ENCODE measurements around the gene PIGV.
"Not testable (repeated sequence)": the region's sequence is repeated elsewhere in the genome, so short reads cannot be mapped to it uniquely, and the experiment has no call there.

Gene PIGV

GRCh38 chr1:26831059-26831458 lies 43.3 kb downstream of the PIGV start:
- TF ChIP-seq, protein P1, sequence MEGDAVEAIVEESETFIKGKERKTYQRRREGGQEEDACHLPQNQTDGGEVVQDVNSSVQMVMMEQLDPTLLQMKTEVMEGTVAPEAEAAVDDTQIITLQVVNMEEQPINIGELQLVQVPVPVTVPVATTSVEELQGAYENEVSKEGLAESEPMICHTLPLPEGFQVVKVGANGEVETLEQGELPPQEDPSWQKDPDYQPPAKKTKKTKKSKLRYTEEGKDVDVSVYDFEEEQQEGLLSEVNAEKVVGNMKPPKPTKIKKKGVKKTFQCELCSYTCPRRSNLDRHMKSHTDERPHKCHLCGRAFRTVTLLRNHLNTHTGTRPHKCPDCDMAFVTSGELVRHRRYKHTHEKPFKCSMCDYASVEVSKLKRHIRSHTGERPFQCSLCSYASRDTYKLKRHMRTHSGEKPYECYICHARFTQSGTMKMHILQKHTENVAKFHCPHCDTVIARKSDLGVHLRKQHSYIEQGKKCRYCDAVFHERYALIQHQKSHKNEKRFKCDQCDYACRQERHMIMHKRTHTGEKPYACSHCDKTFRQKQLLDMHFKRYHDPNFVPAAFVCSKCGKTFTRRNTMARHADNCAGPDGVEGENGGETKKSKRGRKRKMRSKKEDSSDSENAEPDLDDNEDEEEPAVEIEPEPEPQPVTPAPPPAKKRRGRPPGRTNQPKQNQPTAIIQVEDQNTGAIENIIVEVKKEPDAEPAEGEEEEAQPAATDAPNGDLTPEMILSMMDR (IDR thresholded peaks at IDR 0.05; ENCODE audit: insufficient read depth, low read depth, low read length, missing control alignments): no peak
- no peak overlapping the region for H3K4me3 ChIP-seq (ENCODE audit: low read depth, low read length)
- no peak for DNase-seq (ENCODE audit: low read depth)

- no peak for DNase-seq (ENCODE audit: low read depth)
- no peak overlapping the region for H3K4me3 ChIP-seq (ENCODE audit: low read depth, low read length)
- TF ChIP-seq, protein P1 (IDR thresholded peaks at IDR 0.05; ENCODE audit: insufficient read depth, low read depth, low read length, missing control alignments): no peak
Observed at GRCh38 chr1:26831546-26832248, 43.9 kb downstream of the PIGV start.

- H3K4me3 ChIP-seq (ENCODE audit: low read depth, low read length): no peak overlapping the region
- no peak for DNase-seq (ENCODE audit: low read depth)
- TF ChIP-seq, protein P1 (IDR thresholded peaks at IDR 0.05; ENCODE audit: insufficient read depth, low read depth, low read length, missing control alignments): no peak
Observed at GRCh38 chr1:26832249-26832960, 44.7 kb downstream of the PIGV start.

GRCh38 chr1:26833432-26834405 lies 46.0 kb downstream of the PIGV start:
- peak; percentile 97 for DNase-seq (ENCODE audit: low read depth)
- peak overlapping the region; percentile 12; the same call in 1 of the 2 replicates for H3K4me3 ChIP-seq (ENCODE audit: low read depth, low read length)
- TF ChIP-seq, protein P1 (IDR thresholded peaks at IDR 0.05; ENCODE audit: insufficient read depth, low read depth, low read length, missing control alignments): peak; percentile 35

DNA sequence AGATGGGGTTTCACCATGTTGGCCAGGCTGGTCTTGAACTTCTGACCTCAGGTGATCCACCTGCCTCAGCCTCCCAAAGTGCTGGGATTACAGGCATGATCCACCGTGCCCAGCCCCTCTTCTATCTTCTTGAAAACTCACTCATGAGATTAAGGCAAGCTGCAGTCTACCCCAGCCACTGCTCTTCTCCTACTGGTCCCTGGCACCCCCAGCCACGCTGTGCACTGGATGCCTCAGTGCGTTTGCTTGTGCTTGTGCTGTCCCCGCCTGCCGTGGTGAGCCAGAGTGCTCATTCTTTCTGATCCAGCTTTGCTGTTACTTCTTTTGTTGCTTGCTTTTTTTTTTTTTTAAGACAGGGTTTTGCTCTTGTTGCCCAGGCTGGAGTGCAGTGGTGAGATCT lies 49.9 kb downstream of the PIGV start:
- not testable (repeated sequence) for H3K4me3 ChIP-seq (ENCODE audit: low read depth, low read length); DNase-seq (ENCODE audit: low read depth)

DNA sequence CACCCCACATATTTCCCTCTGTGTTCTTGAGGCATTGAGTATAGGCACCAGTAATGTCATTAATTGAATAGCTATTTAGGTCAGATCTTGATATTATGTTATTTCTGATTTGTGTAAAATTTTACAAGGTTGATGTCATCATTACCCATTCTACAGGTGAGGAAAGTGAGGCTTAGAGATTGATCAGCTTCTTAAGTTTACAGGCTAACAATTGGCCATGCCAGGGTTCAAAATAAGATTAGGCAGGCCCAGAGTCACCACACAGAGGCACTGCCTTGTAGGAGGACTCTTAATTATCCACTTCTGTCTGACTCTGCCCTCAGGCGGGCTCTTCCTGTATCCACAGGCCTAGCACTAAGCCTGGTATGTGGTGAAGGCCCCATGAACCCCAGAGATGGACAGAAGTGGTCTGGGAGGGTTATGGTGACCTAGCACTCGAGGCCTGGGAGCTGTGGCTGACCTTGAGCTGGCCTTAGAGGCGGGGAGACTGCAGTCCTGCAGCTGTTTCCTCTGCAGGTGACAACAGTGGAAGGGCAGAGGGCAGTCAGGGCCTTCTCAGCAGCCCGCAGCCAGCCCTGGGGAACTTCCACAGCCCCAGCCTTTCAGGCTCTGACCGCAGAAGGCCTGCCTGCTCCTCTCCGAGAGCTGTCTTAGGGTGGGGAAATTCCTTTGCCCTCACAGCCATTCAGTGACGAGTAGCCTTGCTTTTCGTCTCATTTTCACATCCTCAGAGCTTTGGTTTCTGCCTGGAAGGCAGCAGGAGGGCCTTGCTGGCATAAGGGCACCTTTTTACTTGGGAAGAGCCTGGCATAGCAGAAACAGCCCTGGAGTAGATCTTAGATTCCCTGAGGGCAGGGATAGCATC lies 51.0 kb downstream of the PIGV start:
- DNase-seq (ENCODE audit: low read depth): peak; percentile 95
- TF ChIP-seq, protein P1 (IDR thresholded peaks at IDR 0.05; ENCODE audit: insufficient read depth, low read depth, low read length, missing control alignments): no peak

More for the DNA sequence above, 51.0 kb downstream of the PIGV start:
- no peak overlapping the region for H3K4me3 ChIP-seq (ENCODE audit: low read depth, low read length)

Measured in GM12865 (cell line).